ENCODE results near the gene ITPR2. TPM values are rescaled to one million over a fixed set of nuclear protein-coding genes. Genes with fewer than 3 reads are reported as not detected.

The ITPR2 gene
- total and polyA plus RNA-seq, 2 of the 13 experiments (the other 11 are each of a cell fraction or from before 2014, with no cell fraction given): 31.9 to 81.9 TPM

GRCh38 chr12:26832822-26833742, at the start of gene ITPR2 (continued):
- no peak for TF ChIP-seq MLXIP (CRISPR knock-in tag; IDR thresholded peaks at IDR 0.05; ENCODE audit: borderline replicate concordance)
- no peak for TF ChIP-seq ZNF260 (CRISPR knock-in tag; IDR thresholded peaks at IDR 0.05; ENCODE audit: borderline replicate concordance, low read depth)
- no peak for TF ChIP-seq ZMYM3 (CRISPR knock-in tag; IDR thresholded peaks at IDR 0.05)
- no peak for TF ChIP-seq ZNF790 (CRISPR knock-in tag; IDR thresholded peaks at IDR 0.05; ENCODE audit: borderline replicate concordance)
- peak; percentile 33 for TF ChIP-seq YY1 (IDR thresholded peaks at IDR 0.05; ENCODE audit: insufficient read depth, insufficient replicate concordance, low read depth, low read length)
- no peak for TF ChIP-seq ZBTB42 (CRISPR knock-in tag; IDR thresholded peaks at IDR 0.05)
- peak; percentile 73; the same call in 1 of the 2 replicates for TF ChIP-seq DR1 (CRISPR knock-in tag; IDR thresholded peaks at IDR 0.05)
- TF ChIP-seq ZNF230 (CRISPR knock-in tag; IDR thresholded peaks at IDR 0.05): no peak
- no peak for TF ChIP-seq ZNF207 (IDR thresholded peaks at IDR 0.05; ENCODE audit: borderline replicate concordance)
- TF ChIP-seq, protein P1, sequence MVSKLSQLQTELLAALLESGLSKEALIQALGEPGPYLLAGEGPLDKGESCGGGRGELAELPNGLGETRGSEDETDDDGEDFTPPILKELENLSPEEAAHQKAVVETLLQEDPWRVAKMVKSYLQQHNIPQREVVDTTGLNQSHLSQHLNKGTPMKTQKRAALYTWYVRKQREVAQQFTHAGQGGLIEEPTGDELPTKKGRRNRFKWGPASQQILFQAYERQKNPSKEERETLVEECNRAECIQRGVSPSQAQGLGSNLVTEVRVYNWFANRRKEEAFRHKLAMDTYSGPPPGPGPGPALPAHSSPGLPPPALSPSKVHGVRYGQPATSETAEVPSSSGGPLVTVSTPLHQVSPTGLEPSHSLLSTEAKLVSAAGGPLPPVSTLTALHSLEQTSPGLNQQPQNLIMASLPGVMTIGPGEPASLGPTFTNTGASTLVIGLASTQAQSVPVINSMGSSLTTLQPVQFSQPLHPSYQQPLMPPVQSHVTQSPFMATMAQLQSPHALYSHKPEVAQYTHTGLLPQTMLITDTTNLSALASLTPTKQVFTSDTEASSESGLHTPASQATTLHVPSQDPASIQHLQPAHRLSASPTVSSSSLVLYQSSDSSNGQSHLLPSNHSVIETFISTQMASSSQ (IDR thresholded peaks at IDR 0.05; ENCODE audit: low read depth): no peak
- TF ChIP-seq, protein P1 (CRISPR knock-in tag; IDR thresholded peaks at IDR 0.05; ENCODE audit: borderline replicate concordance): no peak
- TF ChIP-seq SKI (IDR thresholded peaks at IDR 0.05; ENCODE audit: partially characterized antibody): no peak
- TF ChIP-seq KLF16 (CRISPR knock-in tag; IDR thresholded peaks at IDR 0.05): peak in 1 of 2 experiments; percentile 88; a peak in 2 of 4 replicates
- TF ChIP-seq POLR2AphosphoS5 (IDR thresholded peaks at IDR 0.05; ENCODE audit: low read depth, low read length): peak; percentile 97
- TF ChIP-seq, protein P2, sequence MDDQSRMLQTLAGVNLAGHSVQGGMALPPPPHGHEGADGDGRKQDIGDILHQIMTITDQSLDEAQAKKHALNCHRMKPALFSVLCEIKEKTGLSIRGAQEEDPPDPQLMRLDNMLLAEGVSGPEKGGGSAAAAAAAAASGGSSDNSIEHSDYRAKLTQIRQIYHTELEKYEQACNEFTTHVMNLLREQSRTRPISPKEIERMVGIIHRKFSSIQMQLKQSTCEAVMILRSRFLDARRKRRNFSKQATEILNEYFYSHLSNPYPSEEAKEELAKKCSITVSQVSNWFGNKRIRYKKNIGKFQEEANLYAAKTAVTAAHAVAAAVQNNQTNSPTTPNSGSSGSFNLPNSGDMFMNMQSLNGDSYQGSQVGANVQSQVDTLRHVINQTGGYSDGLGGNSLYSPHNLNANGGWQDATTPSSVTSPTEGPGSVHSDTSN (CRISPR knock-in tag; IDR thresholded peaks at IDR 0.05; ENCODE audit: borderline replicate concordance): no peak
- TF ChIP-seq FLYWCH1 (CRISPR knock-in tag; IDR thresholded peaks at IDR 0.05): no peak
- peak; percentile 77; the same call in 1 of the 2 replicates for TF ChIP-seq ZNF773 (CRISPR knock-in tag; IDR thresholded peaks at IDR 0.05; ENCODE audit: borderline replicate concordance)
- TF ChIP-seq HNF4G (IDR thresholded peaks at IDR 0.05; ENCODE audit: borderline replicate concordance, low read depth, low read length): no peak
- no peak; the same call in 1 of the 2 replicates for TF ChIP-seq HNF4G (CRISPR knock-in tag; IDR thresholded peaks at IDR 0.05; ENCODE audit: borderline replicate concordance, low read depth)
- TF ChIP-seq RFXANK (CRISPR knock-in tag; IDR thresholded peaks at IDR 0.05): 0 out of 2 replicates have a peak, but pooled peaks have one; percentile 28
